ENCODE results near the gene LRRC4. TPM values are rescaled to one million over a fixed set of nuclear protein-coding genes. Genes with fewer than 3 reads are reported as not detected.

Gene LRRC4
- total and polyA plus RNA-seq, 10 donors: 0.78 to 43.4 (median 15.8) TPM

DNA sequence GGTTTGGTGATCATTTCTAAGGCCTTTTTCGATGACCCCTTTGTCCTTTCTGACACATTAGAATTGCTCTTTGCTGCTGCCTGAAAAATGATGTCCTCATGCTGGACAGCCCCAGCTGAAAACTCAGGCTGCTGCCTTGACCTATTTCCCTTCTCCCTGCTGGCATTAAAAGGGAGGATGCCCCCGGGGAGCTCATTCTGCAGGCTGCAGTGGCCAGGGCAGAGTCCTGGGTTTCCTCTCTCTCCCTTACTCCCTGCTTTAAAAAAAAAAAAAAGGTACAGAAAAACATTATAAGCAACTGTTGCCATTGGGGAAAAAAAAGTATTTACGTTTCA is 35.4 kb downstream of the LRRC4 start:
- Histone ChIP-seq H3K27ac (peak overlapping the region in 7 of 8 donors; percentile 5 to 63 (median 51)), H3K36me3 (peaks cover 0 to 74% (median 11%) of the 10 kb centered on the region in 6 donors), H3K4me1 (peaks cover 12 to 52% (median 26%) of the 10 kb centered on the region in 6 donors), H3K9me3 (no peaks in the 10 kb centered on the region), H3K4me3 (no peak overlapping the region), H3K27me3 (replicated peaks in 1 of 7) (no peaks in the 10 kb centered on the region)
- TF ChIP-seq CTCF (IDR thresholded peaks at IDR 0.05 in 8 of 11, conservative IDR thresholded peaks at IDR 0.05 in 3 of 11) (no peak), POLR2A (IDR thresholded peaks at IDR 0.05) (no peak), POLR2AphosphoS5 (IDR thresholded peaks at IDR 0.05) (peak in 2 of 3 donors; percentile 14 to 27)
- intact Hi-C loops (cut with DNase I; ENCODE audit: low total_unique reads): no loop called here
- 53 to 77% (median 72%) methylated on average over 3 of the region's 3 CpGs for WGBS, 5 donors
- peak; percentile 50 for DNase-seq

GRCh38 chr7:127995156-127995880 is 35.9 kb downstream of the LRRC4 start:
- intact Hi-C loops (cut with DNase I; ENCODE audit: low total_unique reads): no loop called here
- WGBS, 5 donors: 61 to 81% (median 73%) methylated on average over 3 of the region's 3 CpGs
- Histone ChIP-seq H3K4me3 (no peak overlapping the region), H3K9me3 (no peaks in the 10 kb centered on the region), H3K4me1 (peaks cover 10 to 46% (median 21%) of the 10 kb centered on the region in 6 donors), H3K27me3 (replicated peaks in 1 of 7) (no peaks in the 10 kb centered on the region), H3K36me3 (peaks cover 0 to 79% (median 15%) of the 10 kb centered on the region in 6 donors), H3K27ac (peak overlapping the region in 6 of 8 donors; percentile 5 to 63 (median 54))
- TF ChIP-seq CTCF (IDR thresholded peaks at IDR 0.05 in 8 of 11, conservative IDR thresholded peaks at IDR 0.05 in 3 of 11): no peak
- TF ChIP-seq POLR2AphosphoS5 (IDR thresholded peaks at IDR 0.05): no peak
- no peak for TF ChIP-seq POLR2A (IDR thresholded peaks at IDR 0.05)
- DNase-seq: no peak

GRCh38 chr7:127993987-127994386 is 37.2 kb downstream of the LRRC4 start:
- intact Hi-C loops (cut with DNase I; ENCODE audit: low total_unique reads): no loop called here
- whole genome bisulfite sequencing, 5 donors: 91 to 96% (median 95%) methylated on average over 5 of the region's 5 CpGs
- H3K36me3 ChIP-seq: peaks cover 0 to 79% (median 15%) of the 10 kb centered on the region in 6 donors
- H3K4me3 ChIP-seq: no peak overlapping the region
- peaks cover 8 to 35% (median 16%) of the 10 kb centered on the region in 6 donors for H3K4me1 ChIP-seq
- no peak overlapping the region for H3K27ac ChIP-seq
- H3K9me3 ChIP-seq: no peaks in the 10 kb centered on the region
- DNase-seq: no peak
- H3K27me3 ChIP-seq (replicated peaks in 1 of 7): no peaks in the 10 kb centered on the region
- no peak for TF ChIP-seq CTCF (IDR thresholded peaks at IDR 0.05 in 8 of 11, conservative IDR thresholded peaks at IDR 0.05 in 3 of 11)
- no peak for TF ChIP-seq POLR2AphosphoS5 (IDR thresholded peaks at IDR 0.05)
- no peak for TF ChIP-seq POLR2A (IDR thresholded peaks at IDR 0.05)

GRCh38 chr7:127993317-127993716 is 37.9 kb downstream of the LRRC4 start:
- Histone ChIP-seq H3K36me3 (peaks cover 0 to 83% (median 15%) of the 10 kb centered on the region in 6 donors), H3K9me3 (no peaks in the 10 kb centered on the region), H3K4me1 (peaks cover 8 to 29% (median 16%) of the 10 kb centered on the region in 6 donors), H3K27me3 (replicated peaks in 1 of 7) (no peaks in the 10 kb centered on the region), H3K4me3 (no peak overlapping the region), H3K27ac (no peak overlapping the region)
- no peak for TF ChIP-seq CTCF (IDR thresholded peaks at IDR 0.05 in 8 of 11, conservative IDR thresholded peaks at IDR 0.05 in 3 of 11)
- TF ChIP-seq POLR2A (IDR thresholded peaks at IDR 0.05): no peak
- peak in 1 of 3 donors; percentile 9 for TF ChIP-seq POLR2AphosphoS5 (IDR thresholded peaks at IDR 0.05)
- intact Hi-C loops (cut with DNase I; ENCODE audit: low total_unique reads): no loop called here
- 93 to 99% (median 96%) methylated on average over 6 of the region's 6 CpGs for WGBS, 5 donors
- DNase-seq: peak; percentile 54

Measured in spleen (tissue), 11 donors.